GM23338 (cell line): Measurements from ENCODE around the gene HES4.

Experiments used
- CREB1 ChIP-seq: fragments of 250-450 bp; sonication (Bioruptor Pico); IDR thresholded peaks from 2 replicates; pipeline ENCODE4 v1.5.0; 2020; ENCODE audit warnings: low read depth, mild to moderate bottlenecking, moderate library complexity
- POLR2AphosphoS5 ChIP-seq: IDR thresholded peaks from 2 replicates; pipeline ENCODE4 v1.6.1; 2016; ENCODE audit warnings: antibody characterized with exemption, low read depth
- TF ChIP-seq, protein P1 (sequence below), 2 experiments: fragments of 200-600 bp in 1 of 2; sonication (generic) in 1 of 2; conservative IDR thresholded peaks; 2 replicates each; pipeline versions ENCODE4 v1.5.1 to v1.6.1; 2016 to 2017; ENCODE audit warnings: antibody characterized with exemption in 2 of 2, low read depth in 2 of 2, mild to moderate bottlenecking in 2 of 2, moderate library complexity in 1 of 2

DNA sequence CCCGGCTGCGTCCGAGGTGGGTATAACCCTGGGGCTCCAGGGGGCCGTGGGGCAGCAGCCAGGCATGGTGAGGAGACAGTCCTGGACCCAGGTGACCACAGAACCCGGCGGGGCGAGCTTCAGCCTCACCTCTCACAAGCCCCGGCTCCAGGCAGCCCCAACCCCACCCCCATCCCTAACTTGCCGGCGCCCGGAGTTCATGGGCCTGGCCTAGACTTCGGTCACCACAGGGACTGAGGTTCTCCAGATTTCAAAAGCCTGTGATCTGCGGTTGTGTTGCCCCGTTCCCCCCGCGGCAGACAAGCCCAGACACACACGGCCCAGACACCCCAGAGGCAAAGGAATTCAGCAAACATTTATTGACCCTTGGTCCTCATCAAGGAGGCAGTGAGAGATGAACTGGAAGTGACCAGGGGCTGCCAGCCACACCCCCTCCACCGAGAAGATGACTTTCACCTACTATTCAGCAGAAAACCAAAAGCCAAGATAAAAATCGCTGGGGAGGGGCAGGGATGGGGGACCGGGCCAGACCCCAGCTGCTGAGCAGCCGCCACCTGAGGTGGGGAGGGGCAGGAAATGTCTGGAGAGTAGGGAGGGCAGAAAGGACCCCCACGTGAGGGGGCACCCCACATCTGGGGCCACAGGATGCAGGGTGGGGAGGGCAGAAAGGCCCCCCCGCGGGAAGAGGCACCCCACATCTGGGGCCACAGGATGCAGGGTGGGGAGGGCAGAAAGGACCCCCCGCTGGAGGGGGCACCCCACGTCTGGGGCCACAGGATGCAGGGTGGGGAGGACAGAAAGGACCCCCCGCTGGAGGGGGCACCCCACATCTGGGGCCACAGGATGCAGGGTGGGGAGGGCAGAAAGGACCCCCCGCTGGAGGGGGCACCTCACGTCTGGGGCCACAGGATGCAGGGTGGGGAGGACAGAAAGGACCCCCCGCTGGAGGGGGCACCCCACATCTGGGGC lies 3.9 kb downstream of the HES4 start:
- TF ChIP-seq, protein P1, sequence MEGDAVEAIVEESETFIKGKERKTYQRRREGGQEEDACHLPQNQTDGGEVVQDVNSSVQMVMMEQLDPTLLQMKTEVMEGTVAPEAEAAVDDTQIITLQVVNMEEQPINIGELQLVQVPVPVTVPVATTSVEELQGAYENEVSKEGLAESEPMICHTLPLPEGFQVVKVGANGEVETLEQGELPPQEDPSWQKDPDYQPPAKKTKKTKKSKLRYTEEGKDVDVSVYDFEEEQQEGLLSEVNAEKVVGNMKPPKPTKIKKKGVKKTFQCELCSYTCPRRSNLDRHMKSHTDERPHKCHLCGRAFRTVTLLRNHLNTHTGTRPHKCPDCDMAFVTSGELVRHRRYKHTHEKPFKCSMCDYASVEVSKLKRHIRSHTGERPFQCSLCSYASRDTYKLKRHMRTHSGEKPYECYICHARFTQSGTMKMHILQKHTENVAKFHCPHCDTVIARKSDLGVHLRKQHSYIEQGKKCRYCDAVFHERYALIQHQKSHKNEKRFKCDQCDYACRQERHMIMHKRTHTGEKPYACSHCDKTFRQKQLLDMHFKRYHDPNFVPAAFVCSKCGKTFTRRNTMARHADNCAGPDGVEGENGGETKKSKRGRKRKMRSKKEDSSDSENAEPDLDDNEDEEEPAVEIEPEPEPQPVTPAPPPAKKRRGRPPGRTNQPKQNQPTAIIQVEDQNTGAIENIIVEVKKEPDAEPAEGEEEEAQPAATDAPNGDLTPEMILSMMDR (conservative IDR thresholded peaks at IDR 0.05; ENCODE audit: low read depth in 2 of 2): no peak
- TF ChIP-seq CREB1 (CRISPR knock-in tag) (no peak), POLR2AphosphoS5 (no peak)
